Lower leg skin (tissue), 4 donors: Measurements from ENCODE around the gene SPG11. TPM values are rescaled to one million over a fixed set of nuclear protein-coding genes. Genes with fewer than 3 reads are reported as not detected.
"Not testable (repeated sequence)": the region's sequence is repeated elsewhere in the genome, so short reads cannot be mapped to it uniquely, and the experiment has no call there.

ENCODE experiments used
- DNase-seq, 2 donors: peaks; one replicate each; pipeline ENCODE4 v3.0.0-alpha.2; 2019; ENCODE audit warnings: low spot score in 2 of 2
- H3K4me3 ChIP-seq: fragments of 200-600 bp; sonication (generic); 2 replicates; pipeline ENCODE4 v1.5.1; 2017; ENCODE audit warnings: mild to moderate bottlenecking, low read depth; ENCODE audit not compliant: poor library complexity, severe bottlenecking
- POLR2A ChIP-seq, 2 donors: fragments of 450-650 bp; IDR thresholded peaks; one replicate each; pipeline ENCODE4 v1.6.1; 2016 to 2017; ENCODE audit warnings: antibody characterized with exemption in 2 of 2, mild to moderate bottlenecking in 1 of 2, moderate library complexity in 1 of 2
- WGBS, 2 donors: methylation state at CpG; one replicate each; pipeline ENCODE4 v1.1.5; 2018; 5-methylcytosine and 5-hydroxymethylcytosine counted together
- intact Hi-C: fragments of 100-400 bp; cut with DNase I; formaldehyde crosslinking; loops from one replicate; pipeline ENCODE4 v1.15.0; 2023; ENCODE audit warnings: low total_unique reads
- total RNA-seq, 4 donors: library from RNA; depleted of rRNA; stranded (reverse); fragments of >200 nt; gene quantifications; one replicate each; pipeline ENCODE4 v1.1.0, GENCODE V29; 2016
- TF ChIP-seq, protein P1 (sequence below), 3 donors: fragments of 450-650 bp; IDR thresholded peaks; one replicate each; pipeline ENCODE4 v1.5.1; 2016; ENCODE audit warnings: antibody characterized with exemption in 3 of 3, mild to moderate bottlenecking in 3 of 3, moderate library complexity in 2 of 3

Gene SPG11
- total RNA-seq, 4 donors from 2014 or later: 78.1 to 118 (median 89.7) TPM

DNA sequence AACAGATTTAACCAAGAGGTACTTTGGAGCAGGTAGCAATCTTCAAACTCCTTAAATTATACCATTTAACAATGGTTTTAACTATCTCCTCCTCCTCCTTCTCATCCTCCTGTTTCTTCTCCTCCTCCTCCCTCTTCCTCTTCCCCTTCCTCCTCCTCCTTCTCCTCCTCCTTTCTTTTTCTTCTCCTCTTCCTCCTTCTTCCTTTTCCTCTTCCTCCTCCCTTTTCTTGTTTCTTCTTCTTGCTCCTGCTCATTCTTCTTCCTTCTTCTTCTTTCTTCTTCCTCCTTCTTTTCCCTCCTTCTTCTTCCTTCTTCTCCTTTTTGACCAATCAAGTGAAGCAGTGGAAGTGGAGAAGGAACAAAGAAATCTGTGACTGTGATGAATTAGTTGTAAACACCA is 33.6 kb upstream of the SPG11 start:
- intact Hi-C loops: no loop called here
- no peak overlapping the region for H3K4me3 ChIP-seq
- DNase-seq: no peak
- TF ChIP-seq, protein P1, sequence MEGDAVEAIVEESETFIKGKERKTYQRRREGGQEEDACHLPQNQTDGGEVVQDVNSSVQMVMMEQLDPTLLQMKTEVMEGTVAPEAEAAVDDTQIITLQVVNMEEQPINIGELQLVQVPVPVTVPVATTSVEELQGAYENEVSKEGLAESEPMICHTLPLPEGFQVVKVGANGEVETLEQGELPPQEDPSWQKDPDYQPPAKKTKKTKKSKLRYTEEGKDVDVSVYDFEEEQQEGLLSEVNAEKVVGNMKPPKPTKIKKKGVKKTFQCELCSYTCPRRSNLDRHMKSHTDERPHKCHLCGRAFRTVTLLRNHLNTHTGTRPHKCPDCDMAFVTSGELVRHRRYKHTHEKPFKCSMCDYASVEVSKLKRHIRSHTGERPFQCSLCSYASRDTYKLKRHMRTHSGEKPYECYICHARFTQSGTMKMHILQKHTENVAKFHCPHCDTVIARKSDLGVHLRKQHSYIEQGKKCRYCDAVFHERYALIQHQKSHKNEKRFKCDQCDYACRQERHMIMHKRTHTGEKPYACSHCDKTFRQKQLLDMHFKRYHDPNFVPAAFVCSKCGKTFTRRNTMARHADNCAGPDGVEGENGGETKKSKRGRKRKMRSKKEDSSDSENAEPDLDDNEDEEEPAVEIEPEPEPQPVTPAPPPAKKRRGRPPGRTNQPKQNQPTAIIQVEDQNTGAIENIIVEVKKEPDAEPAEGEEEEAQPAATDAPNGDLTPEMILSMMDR (IDR thresholded peaks at IDR 0.05): no peak
- TF ChIP-seq POLR2A (IDR thresholded peaks at IDR 0.05): no peak

DNA sequence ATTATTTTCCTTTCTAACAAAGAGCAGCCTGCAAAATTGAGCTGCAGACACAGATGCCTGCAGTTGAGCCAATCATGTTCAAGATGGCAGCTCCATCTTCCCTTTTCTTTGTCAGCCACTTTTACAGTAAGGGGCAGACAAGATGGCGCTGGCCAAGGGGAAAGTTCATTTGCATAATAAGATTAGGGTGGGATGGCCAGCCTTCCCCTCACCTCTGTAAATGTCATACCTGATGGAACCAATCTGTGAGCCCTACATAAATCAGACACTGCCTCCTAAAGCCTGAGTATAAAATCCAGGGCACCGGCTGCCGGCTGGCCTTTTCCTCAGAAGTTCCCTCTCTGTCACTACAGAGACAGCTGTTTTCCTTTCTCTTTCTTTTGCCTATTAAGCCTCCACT is 31.8 kb upstream of the SPG11 start:
- WGBS, 2 donors: 63 to 68% methylated on average over 3 of the region's 3 CpGs
- no peak for TF ChIP-seq POLR2A (IDR thresholded peaks at IDR 0.05)
- TF ChIP-seq, protein P1 (IDR thresholded peaks at IDR 0.05): no peak

DNA sequence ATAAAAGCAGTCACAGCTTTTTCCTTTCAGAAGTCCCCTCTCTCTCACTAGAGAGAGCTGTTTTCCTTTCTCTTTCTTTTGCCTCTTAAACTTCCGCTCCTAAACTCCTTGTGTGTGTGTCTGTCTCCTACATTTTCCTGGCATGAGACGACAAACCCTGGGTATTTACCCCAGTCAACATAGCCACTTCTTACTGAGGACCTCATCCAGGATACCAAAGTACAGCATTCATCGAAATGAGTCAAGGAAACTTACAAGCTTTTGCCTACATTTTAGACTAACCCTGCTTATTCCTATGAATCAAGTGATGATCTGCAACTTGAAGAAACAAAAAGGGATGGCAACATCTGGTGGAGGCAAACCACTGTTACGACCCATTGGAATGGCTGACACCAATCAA is 31.0 kb upstream of the SPG11 start:
- no peak for DNase-seq
- TF ChIP-seq, protein P1 (IDR thresholded peaks at IDR 0.05): no peak
- no peak for TF ChIP-seq POLR2A (IDR thresholded peaks at IDR 0.05)
- intact Hi-C loops: no loop called here
- H3K4me3 ChIP-seq: no peak overlapping the region
- WGBS, 2 donors: 83 to 96% methylated on average over 4 of the region's 4 CpGs

More for the DNA sequence above, 31.8 kb upstream of the SPG11 start:
- DNase-seq: no peak
- intact Hi-C loops: no loop called here
- H3K4me3 ChIP-seq: no peak overlapping the region

DNA sequence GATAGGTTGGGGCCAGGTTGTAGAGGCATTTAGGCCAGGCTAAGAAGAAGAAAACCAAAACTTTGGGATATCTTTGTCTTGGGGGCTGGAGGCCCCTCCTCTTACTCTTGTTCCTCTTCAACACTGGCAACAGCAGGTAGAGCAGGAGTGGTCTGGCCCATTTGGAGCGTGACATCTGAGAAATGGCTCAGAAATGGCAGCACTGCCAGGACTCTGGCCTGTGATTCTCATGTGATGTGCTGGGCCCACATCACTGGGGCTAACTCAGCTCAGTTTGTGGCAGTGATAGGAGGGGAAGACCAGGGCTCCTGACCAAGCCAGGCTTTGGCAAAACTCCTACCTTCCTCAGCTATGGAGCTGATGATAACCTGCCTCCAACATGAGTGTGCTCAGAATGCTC is 29.2 kb upstream of the SPG11 start:
- TF ChIP-seq POLR2A (IDR thresholded peaks at IDR 0.05): no peak
- TF ChIP-seq, protein P1 (IDR thresholded peaks at IDR 0.05): no peak
- WGBS, 2 donors: 94 to 100% methylated on average over 1 of the region's 1 CpG
- H3K4me3 ChIP-seq: no peak overlapping the region
- intact Hi-C loops: no loop called here
- no peak for DNase-seq

DNA sequence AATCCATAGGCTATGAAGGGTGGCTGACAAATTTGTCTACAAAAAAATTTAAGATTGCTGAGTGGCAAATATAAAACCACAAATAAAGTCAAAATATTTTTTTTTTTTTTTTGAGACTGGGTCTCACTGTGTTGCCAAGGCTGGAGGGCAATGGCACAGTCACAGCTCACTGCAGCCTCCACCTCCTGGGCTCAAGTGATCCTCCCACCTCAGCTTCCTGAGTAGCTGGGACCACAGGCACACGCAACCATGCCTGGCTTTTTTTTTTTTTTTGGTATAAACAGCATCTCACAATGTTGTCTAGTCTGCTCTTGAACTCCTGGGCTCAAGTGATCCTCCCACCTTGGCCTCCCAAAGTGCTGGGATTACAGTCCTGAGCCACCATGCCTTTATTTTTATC is 26.8 kb upstream of the SPG11 start:
- intact Hi-C loops, H3K4me3 ChIP-seq, DNase-seq: not testable (repeated sequence)
- 47 to 73% methylated on average over 1 of the region's 1 CpG for WGBS, 2 donors

DNA sequence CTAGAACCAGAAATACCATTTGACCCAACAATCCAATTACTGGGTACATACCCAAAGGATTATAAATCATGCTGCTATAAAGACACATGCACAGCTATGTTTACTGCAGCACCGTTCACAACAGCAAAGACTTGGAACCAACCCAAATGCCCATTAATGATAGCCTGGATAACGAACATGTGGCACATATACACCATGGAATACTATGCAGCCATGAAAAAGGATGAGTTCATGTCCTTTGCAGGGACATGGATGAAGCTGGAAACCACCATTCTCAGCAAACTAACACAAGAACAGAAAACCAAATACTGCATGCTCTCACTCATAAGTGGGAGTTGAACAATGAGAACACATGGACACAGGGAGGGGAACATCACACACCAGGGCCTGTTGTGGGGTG is 25.9 kb upstream of the SPG11 start:
- DNase-seq, H3K4me3 ChIP-seq, intact Hi-C loops: not testable (repeated sequence)
- 85 to 92% methylated on average over 2 of the region's 2 CpGs for WGBS, 2 donors

DNA sequence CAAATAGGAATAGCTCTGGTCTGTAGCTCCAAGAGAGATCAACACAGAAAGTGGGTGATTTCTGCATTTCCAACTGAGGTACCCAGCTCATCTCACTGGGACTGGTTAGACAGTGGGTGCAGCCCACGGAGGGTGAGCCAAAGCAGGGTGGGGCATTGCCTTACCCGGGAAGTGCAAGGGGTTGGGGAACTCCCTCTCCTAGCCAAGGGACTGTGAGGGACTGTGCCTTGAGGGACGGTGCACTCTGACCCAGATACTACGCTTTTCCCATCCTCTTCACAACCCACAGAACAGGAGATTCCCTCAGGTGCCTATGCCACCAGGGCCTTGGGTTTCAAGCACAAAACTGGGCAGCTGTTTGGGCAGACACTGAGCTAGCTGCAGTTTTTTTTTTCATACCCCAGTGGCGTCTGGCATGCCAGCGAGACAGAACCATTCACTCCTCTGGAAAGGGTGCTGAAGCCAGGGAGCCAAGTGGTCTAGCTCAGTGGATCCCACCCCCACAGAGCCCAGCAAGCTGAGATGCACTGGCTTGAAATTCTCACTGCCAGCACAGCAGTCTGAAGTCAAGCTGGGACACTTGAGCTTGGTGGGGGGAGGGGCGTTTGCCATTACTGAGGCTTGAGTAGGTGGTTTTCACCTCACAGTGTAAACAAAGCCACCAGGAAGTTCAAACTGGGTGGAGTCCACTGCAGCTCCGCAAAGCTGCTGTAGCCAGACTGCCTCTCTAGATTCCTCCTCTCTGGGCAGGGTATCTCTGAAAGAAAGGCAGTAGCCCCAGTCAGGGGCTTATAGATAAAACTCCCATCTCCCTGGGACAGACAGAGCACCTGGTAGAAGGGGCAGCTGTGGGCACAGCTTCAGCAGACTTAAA is 19.6 kb upstream of the SPG11 start:
- H3K4me3 ChIP-seq, intact Hi-C loops: not testable (repeated sequence)
- peak in 1 of 2 donors; percentile 89 for DNase-seq
- 21 to 28% methylated on average over 7 to 8 of the region's 8 CpGs for WGBS, 2 donors
